ENCODE measurements around the gene ENTPD1.

- TF ChIP-seq EP300 (IDR thresholded peaks at IDR 0.05) (peak in 1 of 4 donors; percentile 26), CTCF (IDR thresholded peaks at IDR 0.05) (no peak)
Measured at GRCh38 chr10:95832216-95833041, 76.5 kb downstream of the ENTPD1 start.

Data from upper lobe of left lung (tissue), 4 donors.